Measurements from ENCODE around the gene CDX1. TPM values are rescaled to one million over a fixed set of nuclear protein-coding genes. Genes with fewer than 3 reads are reported as not detected.

Gene CDX1
- polyA plus RNA-seq, 3 donors: not detected

GRCh38 chr5:150224483-150225027 is 58.0 kb downstream of the CDX1 start:
- no peak for DNase-seq
- Histone ChIP-seq H2AFZ (ENCODE audit: insufficient read depth, low read depth, low read length, poor library complexity, severe bottlenecking) (no peak overlapping the region), H3K9ac (ENCODE audit: insufficient read depth, low read length, poor library complexity, severe bottlenecking) (no peak overlapping the region), H3K79me2 (ENCODE audit: insufficient read depth, low read length) (no peaks in the 10 kb centered on the region), H3K4me1 (ENCODE audit: control insufficient read depth in 1 of 2, insufficient read depth in 2 of 2, low read length in 2 of 2) (no peaks in the 10 kb centered on the region), H4K20me1 (ENCODE audit: insufficient read depth, low read length) (no peaks in the 10 kb centered on the region), H3K36me3 (replicated peaks in 1 of 2; ENCODE audit: control insufficient read depth in 1 of 2, insufficient read depth in 2 of 2, low read length in 2 of 2) (no peaks in the 10 kb centered on the region), H3K9me3 (replicated peaks in 1 of 2; ENCODE audit: control insufficient read depth in 1 of 2, insufficient read depth in 1 of 2, low read length in 2 of 2) (no peaks in the 10 kb centered on the region), H3K27me3 (ENCODE audit: control insufficient read depth in 2 of 2, insufficient read depth in 2 of 2, low read length in 2 of 2) (no peaks in the 10 kb centered on the region), H3K4me3 (replicated peaks in 1 of 3; ENCODE audit: low read depth in 2 of 3, low read length in 3 of 3) (no peak overlapping the region), H3K27ac (ENCODE audit: low read depth in 1 of 2, low read length in 2 of 2) (no peak overlapping the region), H3K4me2 (replicated peaks; ENCODE audit: extremely low read depth, low read length, poor library complexity, severe bottlenecking) (no peak overlapping the region)
- Mint-ChIP-seq H3K9me3 (peaks cover 0 to 2% (median 0%) of the 10 kb centered on the region in 7 donors), H3K4me3 (no peak overlapping the region), H3K36me3 (no peaks in the 10 kb centered on the region), H3K27ac (no peak overlapping the region), H3K27me3 (ENCODE audit: low read depth in 3 of 3) (peaks cover 0 to 10% (median 7%) of the 10 kb centered on the region in 3 donors), H3K4me1 (peaks cover 8% of the 10 kb centered on the region)
- WGBS (ENCODE audit: insufficient coverage): 100% methylated on average over 5 of the region's 8 CpGs
- TF ChIP-seq, protein P1, sequence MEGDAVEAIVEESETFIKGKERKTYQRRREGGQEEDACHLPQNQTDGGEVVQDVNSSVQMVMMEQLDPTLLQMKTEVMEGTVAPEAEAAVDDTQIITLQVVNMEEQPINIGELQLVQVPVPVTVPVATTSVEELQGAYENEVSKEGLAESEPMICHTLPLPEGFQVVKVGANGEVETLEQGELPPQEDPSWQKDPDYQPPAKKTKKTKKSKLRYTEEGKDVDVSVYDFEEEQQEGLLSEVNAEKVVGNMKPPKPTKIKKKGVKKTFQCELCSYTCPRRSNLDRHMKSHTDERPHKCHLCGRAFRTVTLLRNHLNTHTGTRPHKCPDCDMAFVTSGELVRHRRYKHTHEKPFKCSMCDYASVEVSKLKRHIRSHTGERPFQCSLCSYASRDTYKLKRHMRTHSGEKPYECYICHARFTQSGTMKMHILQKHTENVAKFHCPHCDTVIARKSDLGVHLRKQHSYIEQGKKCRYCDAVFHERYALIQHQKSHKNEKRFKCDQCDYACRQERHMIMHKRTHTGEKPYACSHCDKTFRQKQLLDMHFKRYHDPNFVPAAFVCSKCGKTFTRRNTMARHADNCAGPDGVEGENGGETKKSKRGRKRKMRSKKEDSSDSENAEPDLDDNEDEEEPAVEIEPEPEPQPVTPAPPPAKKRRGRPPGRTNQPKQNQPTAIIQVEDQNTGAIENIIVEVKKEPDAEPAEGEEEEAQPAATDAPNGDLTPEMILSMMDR (IDR thresholded peaks at IDR 0.05): no peak
- intact Hi-C loops (cut with micrococcal nuclease): no loop called here

DNA sequence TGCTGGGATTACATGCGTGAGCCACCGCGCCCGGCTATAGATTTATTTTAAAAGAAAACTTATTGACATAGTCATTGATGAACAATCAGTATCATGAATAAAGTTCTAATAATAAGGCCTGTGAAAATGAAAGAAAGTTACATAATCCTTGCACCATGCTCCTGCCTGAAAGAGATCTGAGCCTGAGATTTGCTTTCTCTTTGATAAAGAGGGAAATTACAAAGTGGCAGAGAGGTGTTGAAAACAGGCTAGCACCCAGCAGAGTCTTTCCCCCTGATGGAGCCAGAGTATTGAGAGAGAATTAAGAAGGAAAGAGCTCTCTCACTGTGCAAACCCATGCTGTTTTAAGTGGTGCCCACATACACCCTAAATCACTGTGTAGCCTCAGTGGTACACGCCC is 60.5 kb downstream of the CDX1 start:
- H3K27me3 ChIP-seq (ENCODE audit: control insufficient read depth in 2 of 2, insufficient read depth in 2 of 2, low read length in 2 of 2): no peaks in the 10 kb centered on the region
- H4K20me1 ChIP-seq (ENCODE audit: insufficient read depth, low read length): no peaks in the 10 kb centered on the region
- no peaks in the 10 kb centered on the region for H3K36me3 ChIP-seq (replicated peaks in 1 of 2; ENCODE audit: control insufficient read depth in 1 of 2, insufficient read depth in 2 of 2, low read length in 2 of 2)
- H3K4me1 ChIP-seq (ENCODE audit: control insufficient read depth in 1 of 2, insufficient read depth in 2 of 2, low read length in 2 of 2): no peaks in the 10 kb centered on the region
- Mint-ChIP-seq H3K9me3 (peaks cover 0 to 2% (median 0%) of the 10 kb centered on the region in 7 donors), H3K4me3 (no peak overlapping the region), H3K27me3 (ENCODE audit: low read depth in 3 of 3) (peaks cover 1 to 4% (median 2%) of the 10 kb centered on the region in 3 donors), H3K36me3 (no peaks in the 10 kb centered on the region), H3K4me1 (peaks cover 8% of the 10 kb centered on the region), H3K27ac (peak overlapping the region in 1 of 7 donors; percentile 33)
- H3K9me3 ChIP-seq (replicated peaks in 1 of 2; ENCODE audit: control insufficient read depth in 1 of 2, insufficient read depth in 1 of 2, low read length in 2 of 2): no peaks in the 10 kb centered on the region
- TF ChIP-seq, protein P1 (IDR thresholded peaks at IDR 0.05): no peak
- intact Hi-C loops (cut with micrococcal nuclease): no loop called here
- H2AFZ ChIP-seq (ENCODE audit: insufficient read depth, low read depth, low read length, poor library complexity, severe bottlenecking): no peak overlapping the region
- no peaks in the 10 kb centered on the region for H3K79me2 ChIP-seq (ENCODE audit: insufficient read depth, low read length)
- no peak overlapping the region for H3K27ac ChIP-seq (ENCODE audit: low read depth in 1 of 2, low read length in 2 of 2)
- H3K4me2 ChIP-seq (replicated peaks; ENCODE audit: extremely low read depth, low read length, poor library complexity, severe bottlenecking): no peak overlapping the region
- H3K9ac ChIP-seq (ENCODE audit: insufficient read depth, low read length, poor library complexity, severe bottlenecking): no peak overlapping the region
- WGBS (ENCODE audit: insufficient coverage): 100% methylated on average over 1 of the region's 5 CpGs
- no peak for DNase-seq
- no peak overlapping the region for H3K4me3 ChIP-seq (replicated peaks in 1 of 3; ENCODE audit: low read depth in 2 of 3, low read length in 3 of 3)
